Hepatocyte (in vitro differentiated cells): Measurements from ENCODE around the gene HEPN1.

Experiments used
- CTCF ChIP-seq: fragments of 200-600 bp; sonication (generic); IDR thresholded peaks from 2 replicates; pipeline ENCODE4 v1.5.1; 2016; ENCODE audit warnings: antibody characterized with exemption, mild to moderate bottlenecking; ENCODE audit not compliant: poor library complexity
- EZH2phosphoT487 ChIP-seq: fragments of 200-600 bp; sonication (generic); IDR thresholded peaks from one replicate; pipeline ENCODE4 v1.6.1; 2018; ENCODE audit warnings: antibody characterized with exemption, mild to moderate bottlenecking, low read depth, moderate library complexity; ENCODE audit not compliant: unreplicated experiment, severe bottlenecking

- TF ChIP-seq CTCF (no peak), EZH2phosphoT487 (no peak)
Observed at GRCh38 chr11:124877910-124878758, 40.9 kb upstream of the HEPN1 start.
